HG03196 (cell line): ENCODE results near the gene INPPL1.
"Not testable (repeated sequence)": the region's sequence is repeated elsewhere in the genome, so short reads cannot be mapped to it uniquely, and the experiment has no call there.

Source experiments
- ATAC-seq: cut with Tn5 transposase; IDR thresholded peaks from one replicate; pipeline ENCODE4 v1.9.1; 2021; ENCODE audit not compliant: unreplicated experiment

Gene INPPL1

GRCh38 chr11:72244060-72244360 lies 19.4 kb downstream of the INPPL1 start, which contains the start of gene PHOX2A:
PHOX2A (minus strand) TSS chr11:72244176; CDS start chr11:72244004, 172 bp downstream.
- no peak for ATAC-seq

GRCh38 chr11:72244361-72245262 lies 20.0 kb downstream of the INPPL1 start:
- no peak for ATAC-seq

DNA sequence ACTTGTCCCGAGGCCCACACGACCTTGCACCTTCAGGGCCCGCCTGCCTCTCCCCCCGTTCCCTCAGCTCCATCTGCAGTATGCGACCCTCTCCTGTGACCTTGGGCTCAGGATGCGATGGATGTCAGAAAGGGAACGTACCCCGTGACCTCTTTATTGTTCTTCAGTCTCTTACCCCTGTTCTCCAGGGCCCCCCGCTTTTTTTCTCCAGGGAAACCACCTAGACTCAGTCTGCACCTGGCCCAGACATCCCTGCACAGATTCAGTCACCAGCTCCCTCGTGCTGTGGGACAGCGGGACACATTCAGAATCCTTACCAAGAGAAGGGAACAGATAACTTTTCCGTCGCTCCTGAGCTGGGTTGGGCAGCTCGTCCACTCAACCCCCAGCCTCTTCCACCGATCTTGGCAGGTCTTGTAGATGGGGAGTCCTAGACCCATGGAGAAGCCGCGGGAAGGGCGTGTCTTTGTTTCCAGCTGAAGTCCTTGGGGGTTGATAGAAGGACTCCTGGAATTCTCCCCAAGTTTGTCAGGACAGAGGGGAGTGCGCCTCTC lies 20.8 kb downstream of the INPPL1 start:
- ATAC-seq = no peak

- no peak for ATAC-seq
These were observed 23.0 kb downstream of the INPPL1 start for GRCh38 chr11:72247584-72247983.

GRCh38 chr11:72249961-72250360 lies 25.4 kb downstream of the INPPL1 start:
- no peak for ATAC-seq

GRCh38 chr11:72250661-72251464 lies 26.3 kb downstream of the INPPL1 start:
- ATAC-seq = no peak

DNA sequence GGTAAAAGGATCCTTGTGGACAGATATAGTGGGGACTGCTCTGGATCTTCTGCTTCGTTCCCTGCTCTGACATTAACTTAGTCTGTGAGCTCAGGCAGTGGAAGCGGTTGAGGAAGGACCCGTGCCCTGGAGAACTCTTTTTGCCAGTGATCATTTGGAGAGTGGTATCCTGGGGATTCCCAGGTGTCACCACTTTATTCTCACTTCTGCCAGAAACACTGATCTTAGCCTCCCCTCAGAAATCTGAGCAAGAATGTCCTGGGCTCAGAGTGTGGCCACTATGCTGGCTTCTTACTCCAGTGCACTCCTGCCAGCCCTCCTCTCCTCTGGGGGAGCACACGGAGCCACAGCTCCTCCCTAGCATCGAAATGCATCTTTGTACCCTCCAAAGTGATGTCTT lies 27.0 kb downstream of the INPPL1 start:
- no peak for ATAC-seq

- no peak for ATAC-seq
These were observed 28.8 kb downstream of the INPPL1 start for GRCh38 chr11:72253392-72253791.

DNA sequence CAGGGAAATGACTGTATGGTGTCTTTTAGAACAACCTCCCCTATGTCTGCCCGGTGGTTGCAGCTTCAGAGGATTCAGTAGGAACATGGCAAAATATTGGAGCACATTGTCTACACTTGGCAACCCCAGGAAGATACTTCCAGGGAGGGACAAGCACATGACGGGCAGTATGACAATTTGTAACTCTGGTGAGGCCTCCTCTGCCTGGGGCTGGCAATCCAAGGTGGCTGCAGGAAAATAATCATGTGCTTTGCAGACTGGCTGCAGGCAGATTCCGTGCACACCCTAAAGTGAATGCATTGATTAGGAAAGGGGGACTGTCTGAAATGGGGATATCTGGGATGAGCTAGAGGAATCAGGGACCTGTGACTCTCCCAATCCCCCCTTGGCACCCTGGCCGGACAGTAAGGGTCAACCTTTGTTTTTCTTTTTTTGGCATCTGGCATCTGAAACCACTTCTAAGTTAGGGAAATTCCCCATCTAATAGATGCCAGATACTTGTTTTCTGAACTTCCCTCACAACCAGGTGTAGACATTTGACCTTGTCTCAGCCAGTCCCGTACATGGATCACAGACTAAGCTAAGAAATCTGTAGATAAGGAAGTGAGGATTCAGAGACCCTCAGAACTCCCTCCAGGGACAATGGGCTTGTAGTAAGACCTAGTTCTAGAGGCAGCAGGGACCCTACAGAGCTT lies 29.9 kb downstream of the INPPL1 start:
- no peak for ATAC-seq

DNA sequence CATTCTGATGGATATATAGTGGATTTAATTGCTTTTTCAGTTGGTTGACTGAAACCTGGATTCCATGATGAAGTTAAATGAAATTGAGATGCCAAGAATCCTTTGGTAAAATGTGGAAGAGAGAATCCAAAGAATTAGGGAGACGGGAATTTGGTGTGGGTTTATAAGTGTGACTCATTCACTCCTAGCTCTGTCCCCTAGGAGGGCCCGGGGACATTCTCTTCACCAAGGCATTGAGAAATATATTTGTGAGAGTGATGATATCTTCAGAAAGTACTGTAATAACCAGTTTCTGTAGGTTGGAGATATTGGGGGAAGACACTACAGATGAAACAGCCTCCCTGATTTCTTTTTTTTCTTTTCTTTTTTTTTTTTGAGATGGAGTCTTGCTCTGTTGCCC lies 33.0 kb downstream of the INPPL1 start:
- no peak for ATAC-seq

DNA sequence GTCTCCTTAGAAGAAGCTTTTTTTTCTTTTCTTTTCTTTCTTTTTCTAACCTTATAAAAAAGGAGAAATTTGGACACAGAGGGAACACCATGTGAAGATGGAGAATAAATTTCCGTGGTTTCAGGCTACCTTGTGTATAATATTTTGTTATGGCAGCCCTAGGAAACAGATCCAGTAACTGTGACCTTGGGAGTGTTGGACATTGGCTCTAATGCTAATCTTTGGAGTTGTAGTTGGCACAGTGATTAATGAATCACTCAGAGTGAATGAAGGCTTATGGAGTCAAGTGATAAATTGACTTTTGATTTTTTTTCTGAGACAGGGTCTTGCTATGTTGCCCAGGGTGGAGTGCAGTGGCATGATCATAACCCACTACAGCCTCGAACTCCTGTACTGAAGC lies 34.9 kb downstream of the INPPL1 start:
- no peak for ATAC-seq

- no peak for ATAC-seq
These were observed 36.0 kb downstream of the INPPL1 start for GRCh38 chr11:72260574-72260973.

GRCh38 chr11:72263361-72263760 lies 38.8 kb downstream of the INPPL1 start:
- ATAC-seq = no peak

DNA sequence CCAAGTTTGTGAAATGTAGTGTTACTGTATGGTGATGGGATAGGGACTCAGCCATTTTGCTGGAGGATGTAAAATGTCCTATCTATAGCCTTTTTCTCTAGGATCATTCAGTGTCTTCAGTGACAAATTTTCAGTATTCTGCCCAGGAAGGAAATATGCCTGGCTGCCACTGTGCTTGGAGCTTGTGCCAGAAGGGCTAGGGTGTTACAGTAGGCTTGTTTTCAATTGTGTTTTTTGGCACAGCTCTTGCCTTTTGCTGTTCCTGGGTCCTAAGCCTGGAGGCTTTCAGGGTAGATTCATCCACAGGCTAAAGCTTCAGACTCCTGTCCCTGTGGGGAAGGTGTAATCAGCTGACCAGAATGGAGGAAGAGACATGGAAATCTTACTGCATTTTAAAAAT lies 41.4 kb downstream of the INPPL1 start:
- ATAC-seq = no peak

- ATAC-seq = not testable (repeated sequence)
These were observed 42.4 kb downstream of the INPPL1 start for GRCh38 chr11:72266960-72267359.

DNA sequence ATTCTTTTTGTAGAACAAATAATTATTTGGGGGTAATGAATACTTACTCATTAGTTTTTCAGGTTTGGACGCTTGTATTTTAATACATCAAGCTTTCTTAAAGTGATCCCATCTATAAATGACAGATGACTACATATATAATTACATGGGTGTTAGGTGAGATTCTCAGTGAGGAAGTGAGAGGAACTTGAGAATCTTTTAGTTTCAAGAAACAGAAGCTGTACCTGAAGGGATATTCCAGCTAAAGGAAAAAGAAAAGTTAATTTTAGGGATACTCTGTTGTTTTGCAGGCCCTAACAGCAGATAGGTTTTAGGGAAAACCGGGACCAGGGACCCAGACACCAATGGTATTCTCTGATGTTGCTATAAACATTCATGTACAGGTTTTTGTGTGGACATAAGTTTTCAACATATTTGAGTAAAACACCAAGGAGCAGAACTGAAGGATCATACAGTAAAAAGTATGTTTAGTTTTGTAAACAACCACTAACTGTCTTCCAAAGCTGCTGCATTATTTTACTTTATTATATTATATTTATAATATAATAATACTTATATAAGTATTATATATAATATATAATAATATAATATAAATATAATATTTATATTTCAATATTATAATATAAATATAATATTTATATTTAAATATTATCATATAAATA lies 43.5 kb downstream of the INPPL1 start:
- no peak for ATAC-seq

DNA sequence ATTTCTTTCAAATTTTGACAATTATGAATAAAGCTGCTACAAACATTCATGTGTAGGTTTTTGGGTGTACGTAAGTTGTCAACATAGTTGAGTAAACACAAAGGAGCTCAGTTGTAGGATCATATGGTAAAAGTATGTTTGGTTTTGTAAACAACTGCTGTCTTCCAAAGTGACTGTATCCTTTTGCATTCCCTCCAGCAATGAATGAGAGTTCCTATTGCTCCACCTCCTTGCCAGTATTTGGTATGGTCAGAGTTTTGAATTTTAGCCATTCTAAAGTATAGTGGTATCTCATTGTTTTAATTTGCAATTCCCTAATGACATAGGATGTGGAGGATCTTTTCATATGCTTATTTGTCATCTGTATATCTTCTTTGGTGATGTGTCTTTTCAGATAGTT lies 47.4 kb downstream of the INPPL1 start:
- no peak for ATAC-seq

DNA sequence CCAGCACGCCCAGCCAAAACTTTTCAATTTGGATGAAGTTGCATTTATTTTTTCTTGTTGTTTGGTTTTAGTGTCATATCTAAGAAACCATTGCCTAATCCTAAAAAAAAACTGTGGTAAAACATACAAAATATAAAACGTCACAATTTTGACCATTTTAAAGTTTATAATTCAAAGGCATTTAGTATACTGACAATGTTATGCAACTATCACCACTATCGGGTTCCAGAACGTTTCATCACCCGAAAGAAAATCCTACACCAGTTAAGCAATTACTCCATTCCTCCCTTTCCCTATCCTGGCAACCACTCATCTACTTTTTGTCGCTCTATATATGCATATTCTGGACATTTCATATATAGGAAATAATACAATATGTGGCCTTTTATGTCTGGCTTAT lies 49.9 kb downstream of the INPPL1 start:
- ATAC-seq = no peak

- ATAC-seq = no peak
These were observed 54.3 kb downstream of the INPPL1 start for GRCh38 chr11:72278905-72279304.

DNA sequence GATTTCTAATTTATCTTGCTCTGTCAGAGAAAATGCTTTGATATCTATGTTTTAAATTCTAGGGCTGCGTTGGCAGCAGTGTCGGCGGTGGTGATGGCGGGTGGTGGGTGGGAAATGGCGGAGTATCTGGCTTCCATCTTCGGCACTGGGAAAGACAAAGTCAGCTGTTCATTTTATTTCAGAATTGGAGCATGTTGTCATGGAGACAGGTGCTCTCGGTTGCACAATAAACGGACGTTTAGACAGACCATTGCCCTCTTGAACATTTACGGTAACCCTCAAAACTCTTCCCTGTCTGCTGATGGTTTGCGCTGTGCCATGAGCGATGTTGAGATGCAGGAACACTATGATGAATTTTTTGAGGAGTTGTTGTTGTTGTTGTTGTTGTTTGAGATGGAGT lies 55.5 kb downstream of the INPPL1 start:
- no peak for ATAC-seq
